ENCODE measurements around the gene EFR3B. TPM values are rescaled to one million over a fixed set of nuclear protein-coding genes. Genes with fewer than 3 reads are reported as not detected.
"Not testable (repeated sequence)": the region's sequence is repeated elsewhere in the genome, so short reads cannot be mapped to it uniquely, and the experiment has no call there.

Gene EFR3B
- total RNA-seq, 1 experiment from 2014 or later = 0.09 TPM

- H3K4me3 Mint-ChIP-seq (ENCODE audit: unreplicated experiment) = no peak overlapping the region
- POLR2A ChIA-PET = no interaction called here
- intact Hi-C loops (cut with micrococcal nuclease) = no loop called here
- TF ChIP-seq CTCF (IDR thresholded peaks at IDR 0.05; ENCODE audit: unreplicated experiment) = no peak
- H3K27ac Mint-ChIP-seq (ENCODE audit: low read depth, unreplicated experiment) = no peak overlapping the region
- CTCF ChIA-PET = interaction anchor here (0.6 to 11.5 kb wide), 4 partner anchors 157 to 723 kb away, joined by 3 to 100 read pairs (median 23); no protein-coding TSS in a partner anchor
- BruUV-seq (replicated peaks) = no TSS peak
- H3K9me3 Mint-ChIP-seq (ENCODE audit: unreplicated experiment) = no peaks in the 10 kb centered on the region
- H3K27me3 Mint-ChIP-seq (ENCODE audit: insufficient read depth, unreplicated experiment) = peaks cover 73% of the 10 kb centered on the region
- no peak for DNase-seq (ENCODE audit: unreplicated experiment)
- H3K36me3 Mint-ChIP-seq (ENCODE audit: insufficient read depth, unreplicated experiment) = no peaks in the 10 kb centered on the region
- H3K4me1 Mint-ChIP-seq (ENCODE audit: insufficient read depth, unreplicated experiment) = no peaks in the 10 kb centered on the region
These were observed 90.4 kb downstream of the EFR3B start for GRCh38 chr2:25132299-25132635.

GRCh38 chr2:25132693-25133092 is 90.8 kb downstream of the EFR3B start:
- H3K9me3 Mint-ChIP-seq (ENCODE audit: unreplicated experiment) = no peaks in the 10 kb centered on the region
- no peak for TF ChIP-seq CTCF (IDR thresholded peaks at IDR 0.05; ENCODE audit: unreplicated experiment)
- H3K27me3 Mint-ChIP-seq (ENCODE audit: insufficient read depth, unreplicated experiment) = peaks cover 76% of the 10 kb centered on the region
- DNase-seq (ENCODE audit: unreplicated experiment) = no peak
- POLR2A ChIA-PET = no interaction called here
- H3K36me3 Mint-ChIP-seq (ENCODE audit: insufficient read depth, unreplicated experiment) = no peaks in the 10 kb centered on the region
- no TSS peak for BruUV-seq (replicated peaks)
- H3K4me1 Mint-ChIP-seq (ENCODE audit: insufficient read depth, unreplicated experiment) = no peaks in the 10 kb centered on the region
- H3K4me3 Mint-ChIP-seq (ENCODE audit: unreplicated experiment) = no peak overlapping the region
- H3K27ac Mint-ChIP-seq (ENCODE audit: low read depth, unreplicated experiment) = no peak overlapping the region
- intact Hi-C loops (cut with micrococcal nuclease) = no loop called here
- CTCF ChIA-PET = interaction anchor here (0.6 to 11.5 kb wide), 4 partner anchors 16 to 723 kb away, joined by 3 to 100 read pairs (median 4); no protein-coding TSS in a partner anchor

- H3K4me3 Mint-ChIP-seq (ENCODE audit: unreplicated experiment); H3K9me3 Mint-ChIP-seq (ENCODE audit: unreplicated experiment); DNase-seq (ENCODE audit: unreplicated experiment); intact Hi-C loops (cut with micrococcal nuclease); POLR2A ChIA-PET; BruUV-seq (replicated peaks); H3K27ac Mint-ChIP-seq (ENCODE audit: low read depth, unreplicated experiment); H3K4me1 Mint-ChIP-seq (ENCODE audit: insufficient read depth, unreplicated experiment); H3K36me3 Mint-ChIP-seq (ENCODE audit: insufficient read depth, unreplicated experiment): not testable (repeated sequence)
- H3K27me3 Mint-ChIP-seq (ENCODE audit: insufficient read depth, unreplicated experiment) = peaks cover 21% of the 10 kb centered on the region
- CTCF ChIA-PET = interaction anchor here (0.6 to 1.3 kb wide), 3 partner anchors 9 to 202 kb away, joined by 4 read pairs; no protein-coding TSS in a partner anchor
These were observed 98.7 kb downstream of the EFR3B start for GRCh38 chr2:25140535-25140934.

GRCh38 chr2:25141120-25141519 is 99.2 kb downstream of the EFR3B start:
- POLR2A ChIA-PET = no interaction called here
- CTCF ChIA-PET = interaction anchor here (0.5 to 1.3 kb wide), 2 partner anchors 165 to 318 kb away, joined by 3 to 4 read pairs; no protein-coding TSS in a partner anchor
- Mint-ChIP-seq H3K4me1 (ENCODE audit: insufficient read depth, unreplicated experiment) (no peaks in the 10 kb centered on the region), H3K27ac (ENCODE audit: low read depth, unreplicated experiment) (no peak overlapping the region), H3K36me3 (ENCODE audit: insufficient read depth, unreplicated experiment) (no peaks in the 10 kb centered on the region), H3K9me3 (ENCODE audit: unreplicated experiment) (no peaks in the 10 kb centered on the region), H3K4me3 (ENCODE audit: unreplicated experiment) (no peak overlapping the region), H3K27me3 (ENCODE audit: insufficient read depth, unreplicated experiment) (peaks cover 15% of the 10 kb centered on the region)
- intact Hi-C loops (cut with micrococcal nuclease) = no loop called here
- no peak for DNase-seq (ENCODE audit: unreplicated experiment)
- TF ChIP-seq CTCF (IDR thresholded peaks at IDR 0.05; ENCODE audit: unreplicated experiment) = no peak
- BruUV-seq (replicated peaks) = no TSS peak

- no peak overlapping the region for H3K27ac Mint-ChIP-seq (ENCODE audit: low read depth, unreplicated experiment)
- peaks cover 13% of the 10 kb centered on the region for H3K27me3 Mint-ChIP-seq (ENCODE audit: insufficient read depth, unreplicated experiment)
- no TSS peak for BruUV-seq (replicated peaks)
- H3K4me1 Mint-ChIP-seq (ENCODE audit: insufficient read depth, unreplicated experiment) = no peaks in the 10 kb centered on the region
- CTCF ChIA-PET = interaction anchor here (0.6 kb wide), 1 partner anchor 216 kb away, joined by 4 read pairs; no protein-coding TSS in a partner anchor
- intact Hi-C loops (cut with micrococcal nuclease) = no loop called here
- no peak for TF ChIP-seq CTCF (IDR thresholded peaks at IDR 0.05; ENCODE audit: unreplicated experiment)
- POLR2A ChIA-PET = no interaction called here
- H3K36me3 Mint-ChIP-seq (ENCODE audit: insufficient read depth, unreplicated experiment) = no peaks in the 10 kb centered on the region
- DNase-seq (ENCODE audit: unreplicated experiment) = no peak
- no peaks in the 10 kb centered on the region for H3K9me3 Mint-ChIP-seq (ENCODE audit: unreplicated experiment)
- no peak overlapping the region for H3K4me3 Mint-ChIP-seq (ENCODE audit: unreplicated experiment)
These were observed 103.9 kb downstream of the EFR3B start for GRCh38 chr2:25145803-25146202.

Measured in MCF 10A (cell line).